Muscle of leg (tissue), 11 donors: ENCODE measurements around the gene BICRA. TPM values are rescaled to one million over a fixed set of nuclear protein-coding genes. Genes with fewer than 3 reads are reported as not detected.
"Not testable (repeated sequence)": the region's sequence is repeated elsewhere in the genome, so short reads cannot be mapped to it uniquely, and the experiment has no call there.

Experiments used
- DNase-seq: peaks from one replicate; pipeline ENCODE4 v3.0.0; 2013
- H3K27ac ChIP-seq: one replicate; pipeline ENCODE4 v1.5.1; 2013; ENCODE audit warnings: mild to moderate bottlenecking, low read length, control low read depth
- H3K27me3 ChIP-seq: one replicate; pipeline ENCODE4 v1.6.1; 2013; ENCODE audit warnings: low read length; ENCODE audit not compliant: control insufficient read depth, insufficient read depth
- H3K36me3 ChIP-seq: one replicate; pipeline ENCODE4 v1.6.1; 2013; ENCODE audit warnings: low read length; ENCODE audit not compliant: control insufficient read depth, insufficient read depth
- H3K4me1 ChIP-seq: one replicate; pipeline ENCODE4 v1.6.1; 2013; ENCODE audit warnings: low read length; ENCODE audit not compliant: control insufficient read depth, insufficient read depth
- H3K4me3 ChIP-seq: one replicate; pipeline ENCODE4 v1.5.1; 2013; ENCODE audit warnings: low read length, control low read depth
- H3K9me3 ChIP-seq: replicated peaks from 2 replicates; pipeline ENCODE4 v1.6.1; 2013; ENCODE audit warnings: low read depth, low read length; ENCODE audit not compliant: control insufficient read depth
- WGBS: methylation state at CpG from one replicate; pipeline ENCODE4 v1.1.5; 2013; ENCODE audit warnings: missing lambda C conversion rate; ENCODE audit not compliant: insufficient coverage; 5-methylcytosine and 5-hydroxymethylcytosine counted together
- polyA plus RNA-seq, 8 donors: library from polyadenylated mRNA; unstranded; fragments of 120-200 nt; gene quantifications; one replicate each; pipeline versions ENCODE4 v1.2.1 to v1.2.3, GENCODE V29; 2013; ENCODE audit warnings: inconsistent platforms in 1 of 8, low replicate concordance in 1 of 8; ENCODE audit not compliant: insufficient read length in 8 of 8, insufficient read depth in 1 of 8
- total RNA-seq: library from RNA; stranded (reverse); fragments of 120-200 nt; gene quantifications from one replicate; pipeline ENCODE4 v1.2.4, GENCODE V29; 2013

Gene BICRA
- total and polyA plus RNA-seq, 9 donors: 3.1 to 14.3 (median 10.7) TPM

DNA sequence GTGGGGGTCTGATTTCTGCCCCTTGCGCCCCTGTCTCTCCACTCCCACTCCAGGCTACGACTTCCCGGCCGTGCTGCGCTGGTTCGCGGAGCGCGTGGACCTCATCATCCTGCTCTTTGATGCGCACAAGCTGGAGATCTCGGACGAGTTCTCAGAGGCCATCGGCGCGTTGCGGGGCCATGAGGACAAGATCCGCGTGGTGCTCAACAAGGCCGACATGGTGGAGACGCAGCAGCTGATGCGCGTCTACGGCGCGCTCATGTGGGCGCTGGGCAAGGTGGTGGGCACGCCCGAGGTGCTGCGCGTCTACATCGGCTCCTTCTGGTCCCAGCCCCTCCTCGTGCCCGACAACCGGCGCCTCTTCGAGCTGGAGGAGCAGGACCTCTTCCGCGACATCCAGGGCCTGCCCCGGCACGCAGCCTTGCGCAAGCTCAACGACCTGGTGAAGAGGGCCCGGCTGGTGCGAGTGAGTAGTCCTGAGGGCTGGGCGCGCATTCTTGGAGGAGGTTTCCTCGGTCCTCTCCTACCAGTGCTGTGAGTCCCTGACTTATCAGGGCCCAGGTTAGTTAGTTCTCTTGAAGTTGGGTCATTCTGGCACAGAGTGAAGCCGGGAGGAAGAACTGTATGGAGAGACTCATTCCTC lies 116.9 kb downstream of the BICRA start:
- Histone ChIP-seq H3K36me3 (peaks cover 81% of the 10 kb centered on the region), H3K27ac (no peak overlapping the region), H3K4me3 (no peak overlapping the region), H3K27me3 (no peaks in the 10 kb centered on the region), H3K4me1 (peaks cover 41% of the 10 kb centered on the region), H3K9me3 (no peaks in the 10 kb centered on the region)
- no peak for DNase-seq
- 81% methylated on average over 45 of the region's 48 CpGs for WGBS

GRCh38 chr19:47726467-47726866 lies 117.5 kb downstream of the BICRA start:
- no peak overlapping the region for H3K4me3 ChIP-seq
- no peak overlapping the region for H3K27ac ChIP-seq
- H3K9me3 ChIP-seq: no peaks in the 10 kb centered on the region
- H3K4me1 ChIP-seq: peaks cover 39% of the 10 kb centered on the region
- H3K27me3 ChIP-seq: no peaks in the 10 kb centered on the region
- H3K36me3 ChIP-seq: peaks cover 82% of the 10 kb centered on the region
- no peak for DNase-seq
- 86% methylated on average over 1 of the region's 4 CpGs for WGBS

- not testable (repeated sequence) for H3K27ac ChIP-seq, DNase-seq, H3K9me3 ChIP-seq, H3K4me3 ChIP-seq, H3K27me3 ChIP-seq
- 86% methylated on average over 1 of the region's 4 CpGs for WGBS
- Histone ChIP-seq H3K4me1 (peaks cover 27% of the 10 kb centered on the region), H3K36me3 (peaks cover 82% of the 10 kb centered on the region)
Measured at GRCh38 chr19:47728295-47728694, 119.4 kb downstream of the BICRA start.

DNA sequence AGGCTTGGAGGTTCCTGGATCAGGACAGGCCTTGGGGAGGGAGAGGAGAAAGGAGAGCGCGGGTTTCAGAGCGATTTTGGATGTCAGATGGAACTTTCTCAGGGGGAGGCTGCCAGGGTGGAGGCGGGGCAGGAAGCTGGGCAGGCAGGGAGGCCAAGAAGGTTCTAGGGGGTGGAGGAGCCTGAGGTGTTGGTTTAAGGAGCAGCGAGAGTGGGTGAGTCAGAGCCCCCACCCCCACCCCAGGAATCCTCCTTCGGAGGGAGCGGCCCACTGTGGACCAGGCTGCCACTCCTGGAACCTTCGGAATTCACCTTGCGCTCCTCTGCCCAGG lies 120.5 kb downstream of the BICRA start:
- peak; percentile 66 for DNase-seq
- 23% methylated on average over 7 of the region's 9 CpGs for WGBS
- no peaks in the 10 kb centered on the region for H3K27me3 ChIP-seq

GRCh38 chr19:47729799-47730520 lies 121.0 kb downstream of the BICRA start:
- peak; percentile 58 for DNase-seq
- whole genome bisulfite sequencing: 31% methylated on average over 21 of the region's 30 CpGs
- no peak overlapping the region for H3K4me3 ChIP-seq
- peak overlapping the region; percentile 77 for H3K27ac ChIP-seq
- no peaks in the 10 kb centered on the region for H3K27me3 ChIP-seq
- peaks cover 80% of the 10 kb centered on the region for H3K36me3 ChIP-seq
- H3K4me1 ChIP-seq: peaks cover 19% of the 10 kb centered on the region
- no peaks in the 10 kb centered on the region for H3K9me3 ChIP-seq

More for the DNA sequence above, 120.5 kb downstream of the BICRA start:
- peaks cover 82% of the 10 kb centered on the region for H3K36me3 ChIP-seq
- no peaks in the 10 kb centered on the region for H3K9me3 ChIP-seq
- H3K4me3 ChIP-seq: no peak overlapping the region
- H3K27ac ChIP-seq: peak overlapping the region; percentile 77
- peaks cover 19% of the 10 kb centered on the region for H3K4me1 ChIP-seq

DNA sequence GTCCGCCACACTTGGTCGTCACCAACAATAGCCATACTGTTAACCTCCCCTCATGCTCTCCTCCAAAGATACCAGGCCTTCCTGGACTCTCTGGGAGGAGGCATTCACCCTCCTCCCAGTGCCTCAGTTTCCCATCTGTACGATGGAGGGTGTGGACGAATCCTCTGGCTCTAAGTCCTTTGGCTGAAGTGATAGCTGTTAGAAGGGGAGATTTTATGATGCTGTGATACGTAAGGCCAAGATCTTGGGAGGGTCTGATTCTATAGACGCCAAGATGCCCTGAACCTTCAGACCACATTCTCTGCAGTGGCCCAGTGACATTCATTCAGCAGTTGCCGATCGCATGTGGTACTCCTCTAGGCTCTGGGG lies 121.6 kb downstream of the BICRA start:
- no peak for DNase-seq
- peaks cover 81% of the 10 kb centered on the region for H3K36me3 ChIP-seq

GRCh38 chr19:47730910-47731309 lies 122.0 kb downstream of the BICRA start:
- no peak for DNase-seq
- Histone ChIP-seq H3K27ac (no peak overlapping the region), H3K27me3 (no peaks in the 10 kb centered on the region), H3K36me3 (peaks cover 78% of the 10 kb centered on the region), H3K4me1 (peaks cover 19% of the 10 kb centered on the region), H3K9me3 (no peaks in the 10 kb centered on the region), H3K4me3 (no peak overlapping the region)
- 91% methylated on average over 7 of the region's 8 CpGs for WGBS

More for the DNA sequence above, 121.6 kb downstream of the BICRA start:
- 92% methylated on average over 2 of the region's 8 CpGs for WGBS
- H3K4me3 ChIP-seq: no peak overlapping the region
- peak overlapping the region; percentile 35 for H3K27ac ChIP-seq
- H3K27me3 ChIP-seq: no peaks in the 10 kb centered on the region
- peaks cover 19% of the 10 kb centered on the region for H3K4me1 ChIP-seq
- no peaks in the 10 kb centered on the region for H3K9me3 ChIP-seq

DNA sequence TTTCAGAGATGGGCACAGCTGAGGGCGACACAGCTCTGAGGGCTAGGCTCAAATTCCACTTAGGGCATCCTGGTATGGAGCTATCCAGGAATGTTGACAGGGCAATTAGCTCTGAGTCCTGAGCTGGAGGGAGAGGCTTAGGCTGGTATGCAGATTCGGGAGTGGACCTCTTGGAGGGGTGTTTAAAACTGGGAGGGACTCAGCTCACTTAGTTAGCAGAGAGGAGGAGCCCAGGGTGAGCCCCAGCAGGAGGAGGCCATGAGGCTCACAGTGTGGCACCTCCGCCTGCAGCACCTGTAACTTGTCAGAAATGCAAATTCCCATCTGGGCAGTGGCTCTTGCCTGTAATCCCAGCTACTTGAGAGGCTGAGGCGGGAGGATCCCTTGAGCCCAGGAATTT lies 126.2 kb downstream of the BICRA start:
- Histone ChIP-seq H3K27me3 (no peaks in the 10 kb centered on the region), H3K27ac (no peak overlapping the region), H3K9me3 (no peaks in the 10 kb centered on the region), H3K4me3 (no peak overlapping the region), H3K4me1 (peaks cover 3% of the 10 kb centered on the region), H3K36me3 (peaks cover 79% of the 10 kb centered on the region)
- no peak for DNase-seq
- WGBS: 73% methylated on average over 4 of the region's 4 CpGs

- H3K4me3 ChIP-seq: no peak overlapping the region
- 84% methylated on average over 43 of the region's 48 CpGs for WGBS
- no peak overlapping the region for H3K27ac ChIP-seq
- no peaks in the 10 kb centered on the region for H3K27me3 ChIP-seq
- H3K9me3 ChIP-seq: no peaks in the 10 kb centered on the region
- peak; percentile 33 for DNase-seq
- H3K36me3 ChIP-seq: peaks cover 51% of the 10 kb centered on the region
- H3K4me1 ChIP-seq: peaks cover 30% of the 10 kb centered on the region
Measured at GRCh38 chr19:47740866-47741519, 132.1 kb downstream of the BICRA start.

DNA sequence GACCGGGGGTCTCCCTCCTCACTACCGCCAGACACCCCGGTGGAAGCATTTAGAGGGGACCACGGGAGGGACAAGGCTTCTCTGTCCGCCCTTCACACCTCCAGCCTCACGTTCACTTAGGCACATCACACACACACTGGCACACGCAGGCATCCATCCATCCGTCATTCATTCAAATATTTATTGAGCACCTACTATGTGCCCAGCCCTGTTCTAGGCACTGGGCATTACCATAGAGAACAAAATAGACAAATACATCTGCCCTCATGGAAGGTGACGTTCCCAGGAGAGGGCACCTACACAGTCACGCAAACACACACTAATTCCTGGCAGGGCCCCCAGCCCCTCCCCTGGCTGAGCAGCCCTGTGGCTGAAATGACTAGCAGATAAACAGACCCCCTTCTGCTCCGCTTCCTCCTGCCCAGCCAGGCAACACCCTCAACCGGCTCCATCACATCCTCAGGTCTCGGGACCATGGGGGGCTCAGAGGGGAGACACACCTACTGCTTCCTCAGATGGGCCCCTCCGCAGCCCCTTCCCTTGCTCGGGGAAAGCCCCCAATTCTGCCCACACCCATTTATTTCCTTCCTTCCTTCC lies 132.7 kb downstream of the BICRA start:
- DNase-seq: peak; percentile 44
- Histone ChIP-seq H3K4me1 (peaks cover 36% of the 10 kb centered on the region), H3K4me3 (no peak overlapping the region), H3K27me3 (no peaks in the 10 kb centered on the region), H3K9me3 (no peaks in the 10 kb centered on the region), H3K27ac (peak overlapping the region; percentile 60), H3K36me3 (peaks cover 45% of the 10 kb centered on the region)
- 67% methylated on average over 14 of the region's 15 CpGs for WGBS
